ENCODE results near the gene ATP1A1. TPM values are rescaled to one million over a fixed set of nuclear protein-coding genes. Genes with fewer than 3 reads are reported as not detected.

ATP1A1 gene
- total and polyA plus RNA-seq, 3 experiments from 2014 or later, result 58.0 to 263 (median 259) TPM

GRCh38 chr1:116365857-116366256 lies 7.2 kb upstream of the ATP1A1 start:
- Histone ChIP-seq H3K9me3 (ENCODE audit: low read length) (no peaks in the 10 kb centered on the region), H3K27ac (ENCODE audit: low read depth, low read length) (no peak overlapping the region), H3K4me1 (ENCODE audit: insufficient read depth, low read length) (peaks cover 11% of the 10 kb centered on the region), H3K27me3 (ENCODE audit: insufficient read depth, low read length, poor library complexity, severe bottlenecking) (no peaks in the 10 kb centered on the region), H3K36me3 (ENCODE audit: insufficient read depth, low read length) (no peaks in the 10 kb centered on the region), H3K4me3 (ENCODE audit: low read length) (no peak overlapping the region)
- ChIA-PET CTCF (interaction anchor here (1.6 to 3.3 kb wide), 3 partner anchors 119 to 227 kb away, joined by 3 to 20 read pairs (median 10); no protein-coding TSS in a partner anchor), POLR2A (interaction anchor here (0.6 kb wide), 1 partner anchor 45 kb away, joined by 5 read pairs; no protein-coding TSS in a partner anchor)
- Mint-ChIP-seq H3K4me3 (no peak overlapping the region), H3K27ac (no peak overlapping the region), H3K36me3 (no peaks in the 10 kb centered on the region), H3K27me3 (peaks cover 0 to 3% of the 10 kb centered on the region in 2 donors), H3K4me1 (peaks cover 16 to 23% (median 19%) of the 10 kb centered on the region in 3 donors), H3K9me3 (no peaks in the 10 kb centered on the region)
- DNase-seq, result no peak

GRCh38 chr1:116367256-116367945 lies 5.6 kb upstream of the ATP1A1 start:
- H3K27ac Mint-ChIP-seq, result peak overlapping the region in 4 of 8 donors; percentile 21 to 76 (median 50)
- H3K4me3 ChIP-seq (ENCODE audit: low read length), result no peak overlapping the region
- no peak overlapping the region for H3K27ac ChIP-seq (ENCODE audit: low read depth, low read length)
- ChIA-PET CTCF (interaction anchor here (1.5 to 3.3 kb wide), 6 partner anchors 13 to 228 kb away, joined by 3 to 20 read pairs (median 4); no protein-coding TSS in a partner anchor), POLR2A (interaction anchor here (0.5 to 1.2 kb wide), 3 partner anchors 15 to 51 kb away, joined by 3 to 5 read pairs (median 4); no protein-coding TSS in a partner anchor)
- no peak for DNase-seq
- H3K9me3 ChIP-seq (ENCODE audit: low read length), result no peaks in the 10 kb centered on the region
- no peaks in the 10 kb centered on the region for H3K27me3 ChIP-seq (ENCODE audit: insufficient read depth, low read length, poor library complexity, severe bottlenecking)
- H3K36me3 Mint-ChIP-seq, result no peaks in the 10 kb centered on the region
- H3K4me1 ChIP-seq (ENCODE audit: insufficient read depth, low read length), result peaks cover 16% of the 10 kb centered on the region
- H3K4me3 Mint-ChIP-seq, result peak overlapping the region in 2 of 7 donors; percentile 1 to 33
- no peaks in the 10 kb centered on the region for H3K36me3 ChIP-seq (ENCODE audit: insufficient read depth, low read length)
- H3K9me3 Mint-ChIP-seq, result no peaks in the 10 kb centered on the region
- peaks cover 16 to 25% (median 25%) of the 10 kb centered on the region in 3 donors for H3K4me1 Mint-ChIP-seq
- peaks cover 0 to 3% of the 10 kb centered on the region in 2 donors for H3K27me3 Mint-ChIP-seq

GRCh38 chr1:116368241-116368640 lies 4.8 kb upstream of the ATP1A1 start:
- peaks cover 0 to 3% of the 10 kb centered on the region in 2 donors for H3K27me3 Mint-ChIP-seq
- peak overlapping the region; percentile 3 to 90 (median 36) for H3K27ac Mint-ChIP-seq
- DNase-seq, result no peak
- peaks cover 0 to 2% (median 0%) of the 10 kb centered on the region in 3 donors for H3K36me3 Mint-ChIP-seq
- no peaks in the 10 kb centered on the region for H3K9me3 Mint-ChIP-seq
- CTCF ChIA-PET, result interaction anchor here (1.5 to 3.3 kb wide), 3 partner anchors 13 to 117 kb away, joined by 3 to 20 read pairs (median 4); no protein-coding TSS in a partner anchor
- H3K36me3 ChIP-seq (ENCODE audit: insufficient read depth, low read length), result no peaks in the 10 kb centered on the region
- H3K9me3 ChIP-seq (ENCODE audit: low read length), result no peaks in the 10 kb centered on the region
- peaks cover 17% of the 10 kb centered on the region for H3K4me1 ChIP-seq (ENCODE audit: insufficient read depth, low read length)
- H3K4me1 Mint-ChIP-seq, result peaks cover 16 to 27% (median 26%) of the 10 kb centered on the region in 3 donors
- no peak overlapping the region for H3K4me3 ChIP-seq (ENCODE audit: low read length)
- POLR2A ChIA-PET, result interaction anchor here (0.7 to 1.2 kb wide), 3 partner anchors 14 to 205 kb away, joined by 3 to 5 read pairs (median 4); no protein-coding TSS in a partner anchor
- peak overlapping the region in 4 of 7 donors; percentile 4 to 69 (median 29) for H3K4me3 Mint-ChIP-seq
- no peak overlapping the region for H3K27ac ChIP-seq (ENCODE audit: low read depth, low read length)
- H3K27me3 ChIP-seq (ENCODE audit: insufficient read depth, low read length, poor library complexity, severe bottlenecking), result no peaks in the 10 kb centered on the region

GRCh38 chr1:116370181-116370580 lies 2.9 kb upstream of the ATP1A1 start:
- Histone ChIP-seq H3K4me1 (ENCODE audit: insufficient read depth, low read length) (peaks cover 26% of the 10 kb centered on the region), H3K9me3 (ENCODE audit: low read length) (no peaks in the 10 kb centered on the region), H3K4me3 (ENCODE audit: low read length) (no peak overlapping the region), H3K36me3 (ENCODE audit: insufficient read depth, low read length) (no peaks in the 10 kb centered on the region), H3K27ac (ENCODE audit: low read depth, low read length) (no peak overlapping the region), H3K27me3 (ENCODE audit: insufficient read depth, low read length, poor library complexity, severe bottlenecking) (no peaks in the 10 kb centered on the region)
- Mint-ChIP-seq H3K4me3 (peak overlapping the region in 1 of 7 donors; percentile 34), H3K9me3 (no peaks in the 10 kb centered on the region), H3K4me1 (peaks cover 27 to 38% (median 37%) of the 10 kb centered on the region in 3 donors), H3K36me3 (peaks cover 0 to 12% (median 0%) of the 10 kb centered on the region in 3 donors), H3K27ac (peak overlapping the region in 1 of 8 donors; percentile 57), H3K27me3 (peaks cover 0 to 4% of the 10 kb centered on the region in 2 donors)
- ChIA-PET POLR2A (no interaction called here), CTCF (interaction anchor here (1.0 to 1.6 kb wide), 5 partner anchors 17 to 231 kb away, joined by 3 to 4 read pairs (median 3); no protein-coding TSS in a partner anchor)
- no peak for DNase-seq

GRCh38 chr1:116371752-116372151 lies 1.3 kb upstream of the ATP1A1 start:
- Mint-ChIP-seq H3K9me3 (no peaks in the 10 kb centered on the region), H3K27ac (peak overlapping the region in 7 of 8 donors; percentile 10 to 96 (median 82)), H3K4me3 (peak overlapping the region; percentile 78 to 97 (median 89)), H3K36me3 (peaks cover 0 to 14% (median 0%) of the 10 kb centered on the region in 3 donors), H3K27me3 (peaks cover 0 to 2% of the 10 kb centered on the region in 2 donors), H3K4me1 (peaks cover 43 to 54% (median 50%) of the 10 kb centered on the region in 3 donors)
- DNase-seq, result no peak
- Histone ChIP-seq H3K9me3 (ENCODE audit: low read length) (no peaks in the 10 kb centered on the region), H3K27me3 (ENCODE audit: insufficient read depth, low read length, poor library complexity, severe bottlenecking) (no peaks in the 10 kb centered on the region), H3K4me1 (ENCODE audit: insufficient read depth, low read length) (peaks cover 41% of the 10 kb centered on the region), H3K36me3 (ENCODE audit: insufficient read depth, low read length) (no peaks in the 10 kb centered on the region), H3K27ac (ENCODE audit: low read depth, low read length) (no peak overlapping the region), H3K4me3 (ENCODE audit: low read length) (no peak overlapping the region)
- ChIA-PET CTCF (interaction anchor here (0.7 kb wide), 1 partner anchor 114 kb away, joined by 3 read pairs; no protein-coding TSS in a partner anchor), POLR2A (no interaction called here)

GRCh38 chr1:116372191-116372590 lies 853 bp upstream of the ATP1A1 start:
- Mint-ChIP-seq H3K36me3 (peaks cover 0 to 14% (median 0%) of the 10 kb centered on the region in 3 donors), H3K4me3 (peak overlapping the region; percentile 78 to 97 (median 89)), H3K4me1 (peaks cover 43 to 54% (median 50%) of the 10 kb centered on the region in 3 donors), H3K9me3 (no peaks in the 10 kb centered on the region), H3K27ac (peak overlapping the region; percentile 74 to 96 (median 88)), H3K27me3 (peaks cover 0 to 2% of the 10 kb centered on the region in 2 donors)
- ChIA-PET CTCF (interaction anchor here (2.0 kb wide), 1 partner anchor 8 kb away, joined by 5 read pairs; no protein-coding TSS in a partner anchor), POLR2A (no interaction called here)
- peak in 1 of 5 donors; percentile 20 for DNase-seq
- Histone ChIP-seq H3K27ac (ENCODE audit: low read depth, low read length) (peak overlapping the region; percentile 79), H3K4me3 (ENCODE audit: low read length) (peak overlapping the region; percentile 70), H3K27me3 (ENCODE audit: insufficient read depth, low read length, poor library complexity, severe bottlenecking) (no peaks in the 10 kb centered on the region), H3K9me3 (ENCODE audit: low read length) (no peaks in the 10 kb centered on the region), H3K36me3 (ENCODE audit: insufficient read depth, low read length) (no peaks in the 10 kb centered on the region), H3K4me1 (ENCODE audit: insufficient read depth, low read length) (peaks cover 46% of the 10 kb centered on the region)

- peak overlapping the region; percentile 89 to 98 (median 97) for H3K4me3 Mint-ChIP-seq
- no peaks in the 10 kb centered on the region for H3K27me3 ChIP-seq (ENCODE audit: insufficient read depth, low read length, poor library complexity, severe bottlenecking)
- H3K4me1 ChIP-seq (ENCODE audit: insufficient read depth, low read length), result peaks cover 45% of the 10 kb centered on the region
- no peaks in the 10 kb centered on the region for H3K36me3 ChIP-seq (ENCODE audit: insufficient read depth, low read length)
- H3K36me3 Mint-ChIP-seq, result peaks cover 0 to 14% (median 0%) of the 10 kb centered on the region in 3 donors
- no peaks in the 10 kb centered on the region for H3K9me3 Mint-ChIP-seq
- ChIA-PET POLR2A (interaction anchor here (0.7 to 4.0 kb wide), 5 partner anchors 10 to 125 kb away, joined by 3 to 16 read pairs (median 4); no protein-coding TSS in a partner anchor), CTCF (interaction anchor here (2.0 to 2.5 kb wide), 2 partner anchors 10 to 45 kb away, joined by 5 to 11 read pairs; no protein-coding TSS in a partner anchor)
- H3K4me1 Mint-ChIP-seq, result peaks cover 45 to 54% (median 50%) of the 10 kb centered on the region in 3 donors
- H3K27me3 Mint-ChIP-seq, result peaks cover 0 to 2% of the 10 kb centered on the region in 2 donors
- H3K4me3 ChIP-seq (ENCODE audit: low read length), result peak overlapping the region; percentile 67
- peak overlapping the region; percentile 79 for H3K27ac ChIP-seq (ENCODE audit: low read depth, low read length)
- no peaks in the 10 kb centered on the region for H3K9me3 ChIP-seq (ENCODE audit: low read length)
- DNase-seq, result peak; percentile 47 to 82 (median 59)
- peak overlapping the region; percentile 95 to 99 (median 97) for H3K27ac Mint-ChIP-seq
These were observed 648 bp downstream of the ATP1A1 start for GRCh38 chr1:116373431-116374352.
